ENCODE results near the gene CPNE5. TPM values are rescaled to one million over a fixed set of nuclear protein-coding genes. Genes with fewer than 3 reads are reported as not detected.

The CPNE5 gene
- total RNA-seq, 1 experiment from 2014 or later, result 0.44 TPM

DNA sequence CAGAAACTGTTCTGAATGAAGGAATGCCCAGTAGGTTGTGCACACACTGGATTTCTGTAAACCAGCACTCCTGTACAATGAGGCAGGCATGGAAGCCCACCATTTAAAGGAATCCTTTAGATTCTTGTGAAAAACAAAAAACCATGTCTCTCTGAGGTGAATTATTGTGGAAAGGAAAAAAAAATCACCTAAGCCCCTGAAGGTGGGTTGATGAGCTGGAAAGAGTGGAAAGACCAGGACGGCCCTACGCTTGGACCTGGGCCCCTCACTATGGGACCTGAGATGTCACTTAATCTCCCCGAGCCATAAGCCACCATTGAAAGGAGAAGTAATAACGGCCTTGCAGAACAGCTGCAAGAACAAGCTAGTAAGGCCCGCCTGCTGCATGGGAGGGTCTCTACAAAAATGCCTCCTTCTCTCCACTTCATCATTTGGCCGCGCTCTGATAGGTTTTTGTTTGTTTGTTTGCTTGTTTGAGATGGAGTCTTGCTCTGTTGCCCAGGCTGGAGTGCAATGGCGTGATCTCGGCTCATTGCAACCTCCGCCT lies 72.8 kb downstream of the CPNE5 start:
- no peaks in the 10 kb centered on the region for H3K27me3 ChIP-seq (ENCODE audit: control insufficient read depth, insufficient read depth, low read length)
- H3K4me1 ChIP-seq (ENCODE audit: control insufficient read depth, insufficient read depth, low read length), result peaks cover 5% of the 10 kb centered on the region
- no TSS peak for BruUV-seq (replicated peaks)
- H3K36me3 ChIP-seq (ENCODE audit: control insufficient read depth, insufficient read depth, low read length), result no peaks in the 10 kb centered on the region
- H3K4me3 ChIP-seq (ENCODE audit: low read depth in 2 of 2, low read length in 2 of 2), result no peak overlapping the region
- ATAC-seq, result no peak
- intact Hi-C loops (cut with micrococcal nuclease; ENCODE audit: unreplicated experiment), result loop anchor here (1.0 to 2.0 kb wide), 2 partner anchors 84 to 252 kb away; no protein-coding TSS in a partner anchor
- no peak overlapping the region for H3K27ac ChIP-seq (ENCODE audit: low read length)
- ChIA-PET CTCF (interaction anchor here (0.6 to 1.7 kb wide), 6 partner anchors 13 to 305 kb away, joined by 3 to 11 read pairs (median 5); no protein-coding TSS in a partner anchor), POLR2A (no interaction called here)
- in situ Hi-C loops (cut with HindIII; ENCODE audit: low pct_unique_long_range_greater_than_20kb, low sequenced_read_pairs), result no loop called here
- DNase-seq (ENCODE audit: low read depth, low spot score), result no peak
- no peaks in the 10 kb centered on the region for H3K9me3 ChIP-seq (ENCODE audit: control insufficient read depth, insufficient read depth, low read depth, low read length)
- TF ChIP-seq TCF7L2 (IDR thresholded peaks at IDR 0.05; ENCODE audit: low read depth, low read length) (no peak), SIN3A (IDR thresholded peaks at IDR 0.05; ENCODE audit: borderline replicate concordance, insufficient read depth, low read depth, low read length) (no peak), POLR2AphosphoS5 (IDR thresholded peaks at IDR 0.05; ENCODE audit: low read depth, low read length) (no peak)
- TF ChIP-seq, protein P1, sequence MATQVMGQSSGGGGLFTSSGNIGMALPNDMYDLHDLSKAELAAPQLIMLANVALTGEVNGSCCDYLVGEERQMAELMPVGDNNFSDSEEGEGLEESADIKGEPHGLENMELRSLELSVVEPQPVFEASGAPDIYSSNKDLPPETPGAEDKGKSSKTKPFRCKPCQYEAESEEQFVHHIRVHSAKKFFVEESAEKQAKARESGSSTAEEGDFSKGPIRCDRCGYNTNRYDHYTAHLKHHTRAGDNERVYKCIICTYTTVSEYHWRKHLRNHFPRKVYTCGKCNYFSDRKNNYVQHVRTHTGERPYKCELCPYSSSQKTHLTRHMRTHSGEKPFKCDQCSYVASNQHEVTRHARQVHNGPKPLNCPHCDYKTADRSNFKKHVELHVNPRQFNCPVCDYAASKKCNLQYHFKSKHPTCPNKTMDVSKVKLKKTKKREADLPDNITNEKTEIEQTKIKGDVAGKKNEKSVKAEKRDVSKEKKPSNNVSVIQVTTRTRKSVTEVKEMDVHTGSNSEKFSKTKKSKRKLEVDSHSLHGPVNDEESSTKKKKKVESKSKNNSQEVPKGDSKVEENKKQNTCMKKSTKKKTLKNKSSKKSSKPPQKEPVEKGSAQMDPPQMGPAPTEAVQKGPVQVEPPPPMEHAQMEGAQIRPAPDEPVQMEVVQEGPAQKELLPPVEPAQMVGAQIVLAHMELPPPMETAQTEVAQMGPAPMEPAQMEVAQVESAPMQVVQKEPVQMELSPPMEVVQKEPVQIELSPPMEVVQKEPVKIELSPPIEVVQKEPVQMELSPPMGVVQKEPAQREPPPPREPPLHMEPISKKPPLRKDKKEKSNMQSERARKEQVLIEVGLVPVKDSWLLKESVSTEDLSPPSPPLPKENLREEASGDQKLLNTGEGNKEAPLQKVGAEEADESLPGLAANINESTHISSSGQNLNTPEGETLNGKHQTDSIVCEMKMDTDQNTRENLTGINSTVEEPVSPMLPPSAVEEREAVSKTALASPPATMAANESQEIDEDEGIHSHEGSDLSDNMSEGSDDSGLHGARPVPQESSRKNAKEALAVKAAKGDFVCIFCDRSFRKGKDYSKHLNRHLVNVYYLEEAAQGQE (IDR thresholded peaks at IDR 0.05; ENCODE audit: insufficient read depth in 1 of 2, low read depth in 2 of 2, low read length in 1 of 2), result no peak
- TF ChIP-seq, protein P2, sequence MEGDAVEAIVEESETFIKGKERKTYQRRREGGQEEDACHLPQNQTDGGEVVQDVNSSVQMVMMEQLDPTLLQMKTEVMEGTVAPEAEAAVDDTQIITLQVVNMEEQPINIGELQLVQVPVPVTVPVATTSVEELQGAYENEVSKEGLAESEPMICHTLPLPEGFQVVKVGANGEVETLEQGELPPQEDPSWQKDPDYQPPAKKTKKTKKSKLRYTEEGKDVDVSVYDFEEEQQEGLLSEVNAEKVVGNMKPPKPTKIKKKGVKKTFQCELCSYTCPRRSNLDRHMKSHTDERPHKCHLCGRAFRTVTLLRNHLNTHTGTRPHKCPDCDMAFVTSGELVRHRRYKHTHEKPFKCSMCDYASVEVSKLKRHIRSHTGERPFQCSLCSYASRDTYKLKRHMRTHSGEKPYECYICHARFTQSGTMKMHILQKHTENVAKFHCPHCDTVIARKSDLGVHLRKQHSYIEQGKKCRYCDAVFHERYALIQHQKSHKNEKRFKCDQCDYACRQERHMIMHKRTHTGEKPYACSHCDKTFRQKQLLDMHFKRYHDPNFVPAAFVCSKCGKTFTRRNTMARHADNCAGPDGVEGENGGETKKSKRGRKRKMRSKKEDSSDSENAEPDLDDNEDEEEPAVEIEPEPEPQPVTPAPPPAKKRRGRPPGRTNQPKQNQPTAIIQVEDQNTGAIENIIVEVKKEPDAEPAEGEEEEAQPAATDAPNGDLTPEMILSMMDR (IDR thresholded peaks at IDR 0.05), result no peak; the same call in 1 of the 2 replicates

DNA sequence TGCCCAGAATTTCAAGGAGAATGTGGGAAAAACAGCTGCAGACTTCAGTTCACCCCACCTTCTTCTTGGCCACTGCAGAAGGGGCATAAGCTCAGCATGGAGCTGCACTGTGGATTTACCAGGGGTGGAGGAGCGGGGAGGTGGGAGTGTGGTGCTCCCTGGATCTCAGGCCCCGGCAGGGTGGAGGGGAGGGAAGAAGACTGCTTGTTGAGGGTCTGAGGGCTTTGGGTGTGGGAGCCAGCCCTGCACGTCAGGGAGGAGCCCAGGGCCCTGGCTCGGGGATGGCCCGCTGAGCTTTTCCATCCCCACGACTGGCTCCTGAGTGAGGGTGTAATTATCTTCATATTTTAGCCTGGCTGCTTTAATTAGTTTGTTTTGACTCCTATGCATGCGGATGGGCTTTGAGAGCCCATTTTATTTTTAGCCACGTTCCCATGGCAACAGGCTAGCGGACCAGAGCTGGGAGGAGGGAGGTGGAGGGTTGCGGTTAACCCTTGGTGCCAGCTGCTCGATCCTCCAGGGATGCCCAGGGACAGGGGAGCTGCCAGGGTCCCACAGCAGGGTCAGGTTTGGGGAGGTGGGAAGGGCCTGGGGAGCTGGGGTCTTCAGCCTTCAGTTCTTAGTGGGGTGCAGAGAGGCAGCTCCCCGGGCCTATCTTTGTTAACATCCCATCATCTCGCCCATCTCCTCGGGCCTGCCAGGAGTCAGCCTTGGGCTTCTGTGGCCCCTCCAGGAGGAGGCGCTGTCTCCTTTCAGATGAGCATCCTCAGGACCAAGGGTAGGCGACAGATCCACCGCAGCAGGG lies 73.4 kb downstream of the CPNE5 start:
- Histone ChIP-seq H3K36me3 (ENCODE audit: control insufficient read depth, insufficient read depth, low read length) (no peaks in the 10 kb centered on the region), H3K4me1 (ENCODE audit: control insufficient read depth, insufficient read depth, low read length) (peaks cover 5% of the 10 kb centered on the region), H3K27me3 (ENCODE audit: control insufficient read depth, insufficient read depth, low read length) (no peaks in the 10 kb centered on the region), H3K27ac (ENCODE audit: low read length) (no peak overlapping the region), H3K9me3 (ENCODE audit: control insufficient read depth, insufficient read depth, low read depth, low read length) (no peaks in the 10 kb centered on the region), H3K4me3 (ENCODE audit: low read depth in 2 of 2, low read length in 2 of 2) (no peak overlapping the region)
- DNase-seq (ENCODE audit: low read depth, low spot score) (no peak), ATAC-seq (peak; percentile 94)
- CTCF ChIA-PET, result interaction anchor here (0.7 to 1.7 kb wide), 5 partner anchors 17 to 252 kb away, joined by 3 to 11 read pairs (median 6); no protein-coding TSS in a partner anchor
- intact Hi-C loops (cut with micrococcal nuclease; ENCODE audit: unreplicated experiment) (loop anchor here (1.0 to 2.0 kb wide), 2 partner anchors 85 to 253 kb away; no protein-coding TSS in a partner anchor), in situ Hi-C loops (cut with HindIII; ENCODE audit: low pct_unique_long_range_greater_than_20kb, low sequenced_read_pairs) (no loop called here)
- TF ChIP-seq SIN3A (IDR thresholded peaks at IDR 0.05; ENCODE audit: borderline replicate concordance, insufficient read depth, low read depth, low read length) (no peak), TCF7L2 (IDR thresholded peaks at IDR 0.05; ENCODE audit: low read depth, low read length) (no peak)
- TF ChIP-seq, protein P2 (IDR thresholded peaks at IDR 0.05), result peak; percentile 95
- TF ChIP-seq, protein P1 (IDR thresholded peaks at IDR 0.05; ENCODE audit: insufficient read depth in 1 of 2, low read depth in 2 of 2, low read length in 1 of 2), result no peak
- BruUV-seq (replicated peaks), result no TSS peak
- POLR2A ChIA-PET, result no interaction called here

Data from Panc1 (cell line).